Activated CD8-positive, alpha-beta memory T cell treated with anti-CD3 and anti-CD28 coated beads for 36 hours (primary cell): ENCODE results near the gene MYO5C. TPM values are rescaled to one million over a fixed set of nuclear protein-coding genes. Genes with fewer than 3 reads are reported as not detected.

Experiments
- CTCF ChIA-PET: fragments of 350-600 bp; sonication (Branson Sonifier 250); formaldehyde crosslinking; loops from one replicate; lab custom pipeline; 2021; ENCODE audit warnings: antibody characterized with exemption; lab: Charles Lee
- POLR2A ChIA-PET: fragments of 350-600 bp; sonication (Branson Sonifier 250); formaldehyde crosslinking; loops from one replicate; lab custom pipeline; 2021; ENCODE audit warnings: antibody characterized with exemption; lab: Charles Lee
- total RNA-seq, 2 experiments: library from RNA; stranded (reverse); gene quantifications; one replicate each; pipeline ENCODE4 v1.2.3, GENCODE V29; 2021

Gene MYO5C
- total RNA-seq, 2 experiments from 2014 or later = 0.17 to 0.23 TPM

DNA sequence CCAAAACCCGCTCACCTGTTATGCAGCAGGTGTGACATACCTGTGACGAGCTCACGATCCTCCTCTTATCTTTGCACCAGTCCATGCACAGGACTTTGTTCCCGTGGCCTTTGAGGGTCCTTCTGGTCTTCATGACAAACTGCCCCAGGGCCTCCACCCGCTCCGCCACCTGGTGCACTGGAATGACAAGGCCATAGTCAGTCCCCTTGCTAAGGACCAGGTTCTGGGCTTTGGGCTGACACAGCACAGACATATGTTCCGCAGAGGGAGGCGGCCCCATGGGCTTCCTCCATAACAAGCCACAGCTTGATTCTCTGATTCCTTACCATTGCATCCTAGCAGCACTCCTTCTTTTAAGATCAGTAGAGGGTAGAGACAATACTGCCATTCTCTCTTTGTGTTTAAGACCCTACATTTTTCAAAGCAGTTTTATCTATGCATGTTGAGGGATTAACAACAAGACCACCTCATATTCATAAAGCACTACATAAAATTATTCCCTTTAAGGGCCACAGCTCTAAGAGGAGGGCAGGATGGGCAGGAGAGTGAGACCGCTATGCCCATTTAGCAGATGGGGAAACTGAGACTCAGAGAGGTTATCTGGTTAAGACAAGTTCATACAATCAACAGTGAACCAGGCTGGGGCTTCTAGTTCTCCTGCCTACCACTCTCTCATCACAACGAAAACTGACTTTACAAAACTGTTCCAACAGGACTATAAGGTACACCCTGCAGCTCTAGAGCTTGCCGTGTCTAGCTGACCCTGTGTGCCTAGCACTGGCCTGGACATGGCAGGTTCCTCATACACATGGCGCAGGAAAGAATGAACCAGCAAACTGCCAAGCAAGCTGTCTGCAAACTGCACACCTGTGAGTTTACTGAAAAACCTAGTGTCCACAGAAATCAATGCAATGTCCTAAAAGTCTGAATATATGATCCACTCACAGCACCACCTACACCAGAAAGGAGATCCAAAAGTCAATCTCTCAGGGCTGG lies 141.4 kb downstream of the MYO5C start:
- ChIA-PET CTCF (interaction anchor here (1.8 kb wide), 1 partner anchor 74 kb away, joined by 4 read pairs; no protein-coding TSS in a partner anchor), POLR2A (no interaction called here)

DNA sequence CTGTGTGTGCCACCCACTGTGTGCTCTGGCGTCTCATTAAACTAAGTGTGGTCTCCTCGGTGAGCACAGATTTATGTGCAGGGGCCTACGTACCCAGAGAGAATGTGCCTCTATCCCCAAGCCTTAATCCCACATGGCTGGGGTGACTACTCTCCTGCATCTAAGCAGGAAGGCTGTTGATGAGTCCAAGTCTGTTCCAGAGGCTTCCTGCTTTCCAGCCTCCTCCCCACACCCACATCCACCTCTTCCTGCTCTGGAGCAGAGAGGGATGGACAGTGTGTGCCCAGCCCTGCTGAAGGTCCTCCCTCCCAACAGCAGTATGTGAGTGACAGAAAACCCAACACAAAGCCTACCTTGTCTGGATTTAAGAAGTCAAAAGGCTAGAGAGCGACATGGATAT lies 144.3 kb downstream of the MYO5C start:
- ChIA-PET POLR2A (no interaction called here), CTCF (interaction anchor here (0.6 kb wide), 1 partner anchor 105 kb away, joined by 4 read pairs; no protein-coding TSS in a partner anchor)

DNA sequence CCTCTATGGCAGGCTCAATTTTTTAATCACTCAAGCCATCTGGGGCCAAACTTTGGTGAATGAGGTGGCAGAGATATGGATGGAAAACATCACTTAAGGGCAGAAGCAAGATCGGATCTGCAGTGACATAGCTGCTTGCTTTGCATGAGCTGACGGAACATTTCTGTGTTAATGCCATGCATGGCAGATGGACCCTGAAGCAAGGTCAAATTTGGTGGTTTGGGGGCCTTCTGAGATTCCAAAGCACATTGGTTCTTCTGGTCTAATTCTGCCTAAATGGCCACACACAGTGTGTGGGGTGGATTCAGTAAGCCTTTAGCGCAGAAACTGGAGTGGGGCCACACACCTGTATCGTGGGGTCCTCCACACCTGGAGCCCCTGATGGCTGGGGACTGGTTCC lies 144.7 kb downstream of the MYO5C start:
- ChIA-PET POLR2A (no interaction called here), CTCF (interaction anchor here (0.6 kb wide), 1 partner anchor 106 kb away, joined by 4 read pairs; no protein-coding TSS in a partner anchor)

DNA sequence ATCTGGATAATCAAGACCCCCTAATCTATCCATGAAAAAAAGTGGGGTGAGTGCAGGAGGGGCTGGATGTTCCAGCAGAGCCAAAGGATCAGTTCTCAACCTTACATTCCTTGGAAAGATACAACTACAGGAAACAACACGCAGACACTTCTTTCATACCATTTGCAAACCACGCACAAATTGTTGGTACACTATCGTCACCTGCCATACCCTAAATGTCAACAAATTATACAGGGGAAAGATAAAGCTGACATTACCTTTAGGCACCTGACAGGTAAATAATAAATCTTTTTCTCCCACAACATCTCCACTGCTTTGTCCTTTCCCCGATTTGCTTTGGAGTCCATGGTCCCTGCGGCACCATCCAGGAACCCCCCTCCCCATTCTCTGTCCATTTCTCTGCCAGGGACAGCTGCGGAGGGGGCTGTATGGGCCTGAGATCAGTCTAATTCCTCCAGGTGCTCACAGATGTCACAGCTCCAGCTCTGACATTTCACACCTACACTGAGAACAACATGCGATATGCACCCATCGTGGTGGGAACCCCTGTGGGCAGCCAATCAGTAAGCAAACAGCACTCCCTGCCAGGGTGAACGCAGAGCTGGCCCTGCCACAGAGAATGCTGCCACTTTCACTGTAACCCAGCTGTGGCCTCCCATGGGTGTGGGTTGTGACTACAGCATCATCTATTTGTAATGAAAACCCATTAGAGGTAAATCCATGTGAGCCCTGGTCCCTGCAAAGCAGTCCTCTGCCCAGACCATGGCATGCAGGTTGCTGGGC lies 145.4 kb downstream of the MYO5C start:
- ChIA-PET POLR2A (no interaction called here), CTCF (no interaction called here)

DNA sequence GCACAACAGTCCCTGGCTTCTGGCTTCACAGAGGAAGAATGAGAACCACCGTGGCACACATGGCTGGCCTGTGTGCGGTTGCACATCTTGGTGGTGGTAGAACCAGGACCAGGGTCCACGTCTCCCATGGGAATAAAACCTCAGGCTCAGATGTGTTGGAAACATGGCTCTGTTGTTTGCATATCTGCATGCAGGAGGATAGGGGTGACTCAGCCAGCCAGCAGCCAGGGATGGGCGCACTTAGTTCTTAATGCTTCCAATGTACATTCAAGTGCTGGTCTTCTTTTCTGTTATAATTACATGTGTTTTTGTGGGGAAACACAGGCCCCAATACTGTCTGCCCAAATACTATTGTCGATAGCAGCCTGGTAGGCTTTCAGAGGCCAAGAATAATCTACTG lies 147.2 kb downstream of the MYO5C start:
- POLR2A ChIA-PET = no interaction called here
- CTCF ChIA-PET = no interaction called here

DNA sequence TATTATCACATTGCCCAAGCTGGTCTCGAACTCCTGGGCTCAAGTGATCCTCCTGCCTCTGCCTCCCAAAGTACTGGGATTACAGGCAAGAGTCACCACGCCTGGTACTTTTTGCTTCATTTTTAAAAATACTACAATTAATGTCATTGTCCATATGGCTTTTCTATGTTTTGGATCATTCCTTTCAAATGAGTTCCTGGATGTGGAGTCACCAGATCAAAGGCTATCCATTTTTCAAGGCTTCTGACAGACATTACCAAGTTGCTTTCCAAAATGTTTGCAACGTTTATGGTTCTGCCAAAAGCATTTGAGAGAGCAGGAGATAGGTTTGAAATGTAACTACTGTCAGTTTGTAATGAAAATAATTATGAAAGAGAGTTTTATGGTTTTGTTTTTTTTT lies 148.8 kb downstream of the MYO5C start:
- ChIA-PET POLR2A (no interaction called here), CTCF (no interaction called here)

DNA sequence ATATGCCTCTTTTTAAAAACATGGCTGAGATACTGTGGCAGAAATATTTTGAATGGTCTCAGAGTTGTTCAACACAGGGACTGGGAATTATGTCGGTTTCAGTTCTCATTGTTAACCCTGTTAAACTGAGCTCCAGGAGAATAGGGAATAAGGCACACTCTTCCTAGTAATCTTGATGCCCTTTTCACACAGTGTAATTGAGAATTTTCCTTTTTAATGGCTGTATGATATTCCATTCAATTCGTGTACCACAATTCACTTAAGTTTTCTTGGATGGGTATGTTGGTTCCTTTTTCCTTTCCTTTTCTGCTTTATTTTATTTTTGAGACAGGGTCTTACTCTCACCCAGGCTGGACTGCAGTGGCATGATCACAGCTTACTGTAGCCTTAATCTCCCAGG lies 149.3 kb downstream of the MYO5C start:
- CTCF ChIA-PET = no interaction called here
- POLR2A ChIA-PET = no interaction called here

DNA sequence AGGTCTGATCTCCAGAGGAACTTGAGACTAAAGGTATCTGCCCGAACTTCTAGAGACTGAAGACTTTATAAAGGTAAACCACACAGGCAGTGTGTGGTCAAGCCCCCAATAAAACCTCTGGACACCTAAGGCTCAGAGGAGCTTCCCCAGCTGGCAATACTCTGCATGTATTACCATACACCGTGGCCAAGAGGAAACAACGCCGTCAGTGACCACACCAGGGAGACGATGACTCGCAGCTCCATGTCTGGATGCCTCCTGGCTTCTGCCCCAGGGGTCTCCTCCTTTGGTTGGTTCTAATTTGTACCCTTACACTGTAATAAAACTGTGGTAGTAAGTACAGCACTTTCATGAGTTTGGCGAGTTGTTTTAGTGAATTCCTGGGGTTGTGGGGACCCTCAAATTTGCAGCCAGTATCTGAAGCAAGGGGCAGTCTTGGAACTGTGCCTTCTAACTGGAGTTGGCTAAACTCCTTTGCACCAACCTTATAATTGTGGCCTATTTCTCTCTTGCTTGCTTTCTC lies 150.9 kb downstream of the MYO5C start:
- ChIA-PET CTCF (no interaction called here), POLR2A (no interaction called here)

DNA sequence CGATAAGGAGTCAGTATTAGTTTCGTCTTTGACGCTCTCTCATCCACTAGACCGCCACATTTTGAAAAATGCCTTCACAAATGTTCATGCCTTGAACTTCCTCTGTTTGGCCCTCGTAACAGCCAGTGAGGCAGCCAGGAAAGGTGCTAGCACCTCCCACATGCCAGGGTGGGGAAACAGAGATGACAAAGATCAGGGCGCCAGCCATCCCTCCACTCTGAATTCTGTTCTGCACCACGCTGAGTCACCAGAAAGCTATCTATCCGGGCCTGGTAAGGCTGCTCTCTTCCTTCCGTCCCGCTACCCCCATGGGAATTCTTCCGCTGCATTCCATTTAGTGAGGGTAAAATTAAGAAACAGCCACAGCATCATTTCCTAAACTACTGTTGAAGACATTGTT lies 151.7 kb downstream of the MYO5C start:
- CTCF ChIA-PET = no interaction called here
- POLR2A ChIA-PET = interaction anchor here (0.6 kb wide), 1 partner anchor 102 kb away, joined by 3 read pairs; no protein-coding TSS in a partner anchor

Other genes with a start within 250 kb of the MYO5C start
- gene BCL2L10, start 183.0 kb downstream of the MYO5C start, total RNA-seq = under 1 TPM in 1 of 2 experiments, not detected in 1; 0.19 TPM
- gene GNB5, start 104.4 kb downstream of the MYO5C start, total RNA-seq = 10 to 100 TPM; 15.6 to 17.5 TPM
- 10 to 100 TPM; 28.6 to 30.3 TPM for gene MYO5A, start 233.1 kb upstream of the MYO5C start, total RNA-seq